GM19395 (cell line): ENCODE results near the gene ANAPC2.
"Not testable (repeated sequence)": the region's sequence is repeated elsewhere in the genome, so short reads cannot be mapped to it uniquely, and the experiment has no call there.

Source experiments
- ATAC-seq: cut with Tn5 transposase; IDR thresholded peaks from one replicate; pipeline ENCODE4 v1.9.1; 2021; ENCODE audit warnings: mild to moderate bottlenecking, moderate library complexity; ENCODE audit not compliant: unreplicated experiment

ANAPC2 gene

GRCh38 chr9:137148242-137148641 lies 40.1 kb downstream of the ANAPC2 start:
- no peak for ATAC-seq

- no peak for ATAC-seq
These were observed 40.6 kb downstream of the ANAPC2 start for GRCh38 chr9:137147793-137148160.

- ATAC-seq = no peak
These were observed 41.1 kb downstream of the ANAPC2 start for GRCh38 chr9:137147091-137147792.

GRCh38 chr9:137146527-137146918 lies 41.8 kb downstream of the ANAPC2 start:
- no peak for ATAC-seq

GRCh38 chr9:137145731-137146526 lies 42.4 kb downstream of the ANAPC2 start:
- ATAC-seq = no peak

GRCh38 chr9:137143459-137143858 lies 44.9 kb downstream of the ANAPC2 start:
- no peak for ATAC-seq

GRCh38 chr9:137141976-137142936 lies 46.1 kb downstream of the ANAPC2 start:
- ATAC-seq = no peak

- no peak for ATAC-seq
These were observed 47.1 kb downstream of the ANAPC2 start for GRCh38 chr9:137141050-137141810.

- ATAC-seq = no peak
These were observed 48.0 kb downstream of the ANAPC2 start for GRCh38 chr9:137140151-137141012.

GRCh38 chr9:137139468-137140150 lies 48.8 kb downstream of the ANAPC2 start:
- ATAC-seq = no peak

- no peak for ATAC-seq
These were observed 49.5 kb downstream of the ANAPC2 start, which contains the start of gene GRIN1 for GRCh38 chr9:137138722-137139467. Gene GRIN1 (plus strand): TSS chr9:137139154. CDS start chr9:137139487, 333 bp downstream.

GRCh38 chr9:137138058-137138721 lies 50.2 kb downstream of the ANAPC2 start:
- no peak for ATAC-seq

GRCh38 chr9:137136881-137137607 lies 51.3 kb downstream of the ANAPC2 start:
- ATAC-seq = no peak

GRCh38 chr9:137136261-137136880 lies 52.0 kb downstream of the ANAPC2 start:
- no peak for ATAC-seq

- ATAC-seq = not testable (repeated sequence)
These were observed 53.2 kb downstream of the ANAPC2 start for GRCh38 chr9:137135154-137135553.

GRCh38 chr9:137134191-137134590 lies 54.2 kb downstream of the ANAPC2 start:
- ATAC-seq = no peak
